H9 (cell line): ENCODE results near the gene FANCL. TPM values are rescaled to one million over a fixed set of nuclear protein-coding genes. Genes with fewer than 3 reads are reported as not detected.

Source experiments
- DNase-seq: peaks from one replicate; pipeline ENCODE4 v3.0.0-alpha.2; 2017
- H2AFZ ChIP-seq: one replicate; pipeline ENCODE4 v1.6.1; 2013; ENCODE audit warnings: mild to moderate bottlenecking, low read length, control low read depth, moderate library complexity
- H2AK5ac ChIP-seq: 2 replicates; pipeline ENCODE4 v1.6.1; 2013; ENCODE audit warnings: low read length, control low read depth, mixed read lengths; ENCODE audit not compliant: insufficient read length
- H2BK120ac ChIP-seq: one replicate; pipeline ENCODE4 v1.6.1; 2013; ENCODE audit warnings: low read depth, mild to moderate bottlenecking, low read length, control low read depth, inconsistent platforms; ENCODE audit not compliant: poor library complexity, severe bottlenecking
- H2BK12ac ChIP-seq: 2 replicates; pipeline ENCODE4 v1.6.1; 2013; ENCODE audit warnings: low read length, control low read depth, mixed read lengths, low read depth; ENCODE audit not compliant: insufficient read length
- H2BK15ac ChIP-seq: 2 replicates; pipeline ENCODE4 v1.6.1; 2013; ENCODE audit warnings: low read depth, low read length, control low read depth
- H2BK20ac ChIP-seq: one replicate; pipeline ENCODE4 v1.6.1; 2013; ENCODE audit warnings: low read depth, mild to moderate bottlenecking, low read length, control low read depth, inconsistent platforms; ENCODE audit not compliant: poor library complexity, severe bottlenecking
- H2BK5ac ChIP-seq: 2 replicates; pipeline ENCODE4 v1.6.1; 2013; ENCODE audit warnings: low read length, control low read depth, mixed read lengths; ENCODE audit not compliant: insufficient read length
- H3K14ac ChIP-seq: 2 replicates; pipeline ENCODE4 v1.6.1; 2013; ENCODE audit warnings: low read length, control low read depth; ENCODE audit not compliant: insufficient read depth
- H3K18ac ChIP-seq: 2 replicates; pipeline ENCODE4 v1.6.1; 2013; ENCODE audit warnings: low read depth, mild to moderate bottlenecking, mixed read lengths, low read length, control low read depth; ENCODE audit not compliant: insufficient read length
- H3K23ac ChIP-seq: 2 replicates; pipeline ENCODE4 v1.6.1; 2013; ENCODE audit warnings: low read length, control low read depth, mixed read lengths, low read depth; ENCODE audit not compliant: insufficient read length
- H3K23me2 ChIP-seq: 2 replicates; pipeline ENCODE4 v1.6.1; 2013; ENCODE audit warnings: low read depth, mild to moderate bottlenecking, mixed read lengths, low read length, control low read depth; ENCODE audit not compliant: insufficient read length, poor library complexity, severe bottlenecking
- H3K27ac ChIP-seq: 2 replicates; pipeline ENCODE4 v1.5.1; 2013; ENCODE audit warnings: low read length, control low read depth, mixed read lengths, low read depth; ENCODE audit not compliant: insufficient read length
- H3K27me3 ChIP-seq: 2 replicates; pipeline ENCODE4 v1.6.1; 2013; ENCODE audit warnings: low read length, control low read depth, inconsistent platforms; ENCODE audit not compliant: insufficient read depth
- H3K4ac ChIP-seq: 2 replicates; pipeline ENCODE4 v1.6.1; 2013; ENCODE audit warnings: low read depth, mild to moderate bottlenecking, control low read depth, inconsistent platforms, low read length, moderate library complexity
- H3K4me1 ChIP-seq: 2 replicates; pipeline ENCODE4 v1.6.1; 2013; ENCODE audit warnings: low read length, control low read depth, inconsistent platforms; ENCODE audit not compliant: insufficient read depth
- H3K4me2 ChIP-seq: 2 replicates; pipeline ENCODE4 v1.6.1; 2013; ENCODE audit warnings: low read length, control low read depth, mixed read lengths; ENCODE audit not compliant: insufficient read length, insufficient read depth
- H3K56ac ChIP-seq: 2 replicates; pipeline ENCODE4 v1.6.1; 2013; ENCODE audit warnings: low read depth, mild to moderate bottlenecking, mixed read lengths, low read length, control low read depth; ENCODE audit not compliant: insufficient read length
- H3K79me1 ChIP-seq: 2 replicates; pipeline ENCODE4 v1.6.1; 2013; ENCODE audit warnings: low read depth, mild to moderate bottlenecking, moderate library complexity, low read length, control low read depth, inconsistent platforms; ENCODE audit not compliant: insufficient read depth, poor library complexity, severe bottlenecking
- H3K79me2 ChIP-seq: 2 replicates; pipeline ENCODE4 v1.6.1; 2013; ENCODE audit warnings: low read length, control low read depth, inconsistent platforms; ENCODE audit not compliant: insufficient read depth
- H3K9ac ChIP-seq: 2 replicates; pipeline ENCODE4 v1.6.1; 2013; ENCODE audit warnings: low read length, control low read depth, mixed read lengths; ENCODE audit not compliant: insufficient read length; ENCODE audit errors: extremely low read depth
- H3K9me3 ChIP-seq: one replicate; pipeline ENCODE4 v1.6.1; 2013; ENCODE audit warnings: low read depth, low read length, inconsistent platforms; ENCODE audit not compliant: control insufficient read depth
- H3T11ph ChIP-seq: one replicate; pipeline ENCODE4 v1.6.1; 2013; ENCODE audit warnings: mild to moderate bottlenecking, low read length, control low read depth, inconsistent platforms
- H4K20me1 ChIP-seq: one replicate; pipeline ENCODE4 v1.6.1; 2013; ENCODE audit not compliant: control insufficient read depth, insufficient read length, insufficient read depth
- H4K5ac ChIP-seq: 2 replicates; pipeline ENCODE4 v1.6.1; 2013; ENCODE audit warnings: low read depth, mild to moderate bottlenecking, mixed read lengths, low read length, control low read depth; ENCODE audit not compliant: insufficient read length
- H4K8ac ChIP-seq: replicated peaks from 2 replicates; pipeline ENCODE4 v1.6.1; 2013; ENCODE audit warnings: low read length, control low read depth, mixed read lengths, low read depth; ENCODE audit not compliant: insufficient read length
- H4K91ac ChIP-seq: 2 replicates; pipeline ENCODE4 v1.6.1; 2013; ENCODE audit warnings: low read depth, mild to moderate bottlenecking, moderate library complexity, mixed read lengths, low read length, control low read depth; ENCODE audit not compliant: insufficient read length
- H3K27ac Mint-ChIP-seq, 3 experiments: 2 replicates in 2 of 3; 3 replicates in 1 of 3; pipeline ENCODE4 v1.8.0; 2020 to 2021; ENCODE audit warnings: mixed read lengths in 3 of 3, mild to moderate bottlenecking in 1 of 3, moderate library complexity in 1 of 3
- H3K27me3 Mint-ChIP-seq: 2 replicates; pipeline ENCODE4 v1.8.0; 2021; ENCODE audit warnings: low read depth, mild to moderate bottlenecking, moderate library complexity, mixed read lengths
- H3K36me3 Mint-ChIP-seq, 3 experiments: 2 replicates in 2 of 3; 3 replicates in 1 of 3; pipeline ENCODE4 v1.8.0; 2020 to 2021; ENCODE audit warnings: low read depth in 3 of 3, mixed read lengths in 3 of 3; ENCODE audit not compliant: insufficient read depth in 1 of 3
- H3K4me1 Mint-ChIP-seq, 2 experiments: 2 replicates each; pipeline ENCODE4 v1.8.0; 2020; ENCODE audit warnings: mixed read lengths in 2 of 2
- H3K4me3 Mint-ChIP-seq, 2 experiments: 2 replicates in 1 of 2; 3 replicates in 1 of 2; pipeline ENCODE4 v1.8.0; 2020 to 2021; ENCODE audit warnings: mild to moderate bottlenecking in 2 of 2, mixed read lengths in 2 of 2, moderate library complexity in 1 of 2
- H3K9me3 Mint-ChIP-seq, 2 experiments: 2 replicates in 1 of 2; 3 replicates in 1 of 2; pipeline ENCODE4 v1.8.0; 2020; ENCODE audit warnings: mild to moderate bottlenecking in 2 of 2, mixed read lengths in 2 of 2, moderate library complexity in 1 of 2
- WGBS: extraction: QIAGEN DNeasy Blood & Tissue Kit; methylation state at CpG from one replicate; pipeline ENCODE4 v1.1.7; 2013; ENCODE audit warnings: missing lambda C conversion rate, low lambda C conversion rate, mixed read lengths; ENCODE audit not compliant: insufficient read length; ENCODE audit errors: extremely low coverage; 5-methylcytosine and 5-hydroxymethylcytosine counted together
- long read RNA-seq: library from polyadenylated mRNA; unstranded; transcript quantifications from one replicate; pipeline ENCODE4 v2.0.0, GENCODE V29; 2020
- total RNA-seq: library from RNA; stranded (reverse); gene quantifications from 2 replicates; pipeline ENCODE4 v1.2.1, GENCODE V29; 2021
- TF ChIP-seq, protein P1 (sequence below): fragments of 200-600 bp; sonication (generic); conservative IDR thresholded peaks from 3 replicates; pipeline ENCODE4 v1.8.0; 2021; ENCODE audit warnings: antibody characterized with exemption, mild to moderate bottlenecking

FANCL gene
- total RNA-seq: 41.1 and 41.5 TPM in 2 replicates
- long read RNA-seq, transcript FANCL-201 (14 exons, 1,683 nt): major isoform, 154 of 282 reads
- long read RNA-seq, transcript FANCL-202 (14 exons, 1,698 nt): minor isoform, 30 of 282 reads
- long read RNA-seq, partial matches to known transcripts: 20 of 282 reads
- long read RNA-seq, other reads (novel, unspliced or antisense): 72 of 282 reads

DNA sequence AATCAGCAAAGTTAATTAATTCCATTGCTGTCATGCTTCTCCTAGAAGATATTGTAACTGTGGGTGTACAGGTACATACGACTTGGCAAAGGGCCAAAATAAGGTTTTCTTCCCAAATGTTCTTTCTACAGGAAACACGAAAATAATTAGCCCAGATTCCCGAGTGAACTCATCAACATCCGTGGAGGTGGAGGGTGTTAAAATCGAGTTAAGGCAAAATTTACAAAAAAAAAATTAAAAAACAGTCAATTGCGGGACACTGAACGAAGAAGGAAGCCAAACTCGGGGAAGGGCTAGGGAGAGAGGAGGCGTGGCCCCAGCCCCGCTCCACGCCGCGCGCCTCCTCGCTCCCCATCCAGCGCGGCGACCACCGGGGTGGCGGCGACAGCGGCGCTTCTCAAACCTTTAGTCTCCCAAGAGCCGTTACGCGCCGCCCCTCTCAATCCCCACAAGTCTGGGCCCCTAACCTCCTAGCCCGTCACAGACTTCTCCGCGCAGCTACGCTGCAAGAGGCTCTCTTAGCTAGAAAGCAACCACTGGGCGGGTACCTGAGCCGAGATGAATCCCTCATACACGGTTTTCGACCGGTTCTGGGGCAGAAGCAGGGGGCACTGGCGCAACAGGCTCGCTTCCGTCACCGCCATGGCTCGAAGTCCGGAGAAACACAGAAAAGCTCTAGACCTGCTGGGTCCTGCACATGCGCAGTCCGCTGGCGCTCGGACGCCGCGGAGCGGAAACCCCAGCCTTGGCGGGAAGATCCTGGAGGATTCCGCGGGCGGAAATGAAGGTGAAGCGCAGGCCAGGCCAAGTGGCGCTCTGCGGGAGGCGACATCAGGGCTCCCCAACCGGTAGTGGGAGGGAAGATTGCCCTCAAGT lies at the start of gene FANCL:
TSS of gene FANCL (minus strand) at position 656 of the 876 bp plus-strand sequence. CDS start at position 644, 12 bp downstream.
- Histone ChIP-seq H3K23me2 (peaks cover 7% of the 10 kb centered on the region), H2BK120ac (no peak within 1 kb of the TSS), H3K9ac (peak within 1 kb of the TSS; percentile 96), H3K14ac (peak within 1 kb of the TSS; percentile 99), H4K8ac (no peak within 1 kb of the TSS), H2BK20ac (no peak within 1 kb of the TSS), H3K9me3 (no peaks in the 10 kb centered on the region), H3K18ac (peak within 1 kb of the TSS; percentile 97), H2AFZ (peak within 1 kb of the TSS; percentile 89), H2BK12ac (no peak within 1 kb of the TSS), H4K20me1 (no peaks in the 10 kb centered on the region), H3K79me1 (no peaks in the 10 kb centered on the region), H3K23ac (no peak within 1 kb of the TSS), H2BK5ac (peak within 1 kb of the TSS; percentile 14), H2AK5ac (no peak within 1 kb of the TSS), H3T11ph (no peak within 1 kb of the TSS), H2BK15ac (no peak within 1 kb of the TSS; the same call in 1 of the 2 replicates), H3K27me3 (no peaks in the 10 kb centered on the region), H3K4me1 (peaks cover 3% of the 10 kb centered on the region; the same call in 1 of the 2 replicates), H3K27ac (peak within 1 kb of the TSS; percentile 80), H3K79me2 (peaks cover 19% of the 10 kb centered on the region; the same call in 1 of the 2 replicates), H4K91ac (no peak within 1 kb of the TSS), H3K4me2 (peak within 1 kb of the TSS; percentile 96), H4K5ac (no peak within 1 kb of the TSS), H3K56ac (no peak within 1 kb of the TSS), H3K4ac (no peak within 1 kb of the TSS; the same call in 1 of the 2 replicates)
- Mint-ChIP-seq H3K36me3 (peaks cover 0 to 6% (median 3%) of the 10 kb centered on the region in 3 experiments; a peak in 5 of 7 replicates), H3K27ac (peak within 1 kb of the TSS; percentile 98 to 99 (median 99)), H3K4me1 (peaks cover 46 to 49% of the 10 kb centered on the region in 2 experiments), H3K4me3 (peak within 1 kb of the TSS; percentile 91 to 96), H3K27me3 (no peaks in the 10 kb centered on the region), H3K9me3 (peaks cover 2 to 4% of the 10 kb centered on the region in 2 experiments; a peak in 4 of 5 replicates)
- no CpG with 5 or more reads among the region's 59 CpGs for WGBS
- peak; percentile 95 for DNase-seq
- TF ChIP-seq, protein P1, sequence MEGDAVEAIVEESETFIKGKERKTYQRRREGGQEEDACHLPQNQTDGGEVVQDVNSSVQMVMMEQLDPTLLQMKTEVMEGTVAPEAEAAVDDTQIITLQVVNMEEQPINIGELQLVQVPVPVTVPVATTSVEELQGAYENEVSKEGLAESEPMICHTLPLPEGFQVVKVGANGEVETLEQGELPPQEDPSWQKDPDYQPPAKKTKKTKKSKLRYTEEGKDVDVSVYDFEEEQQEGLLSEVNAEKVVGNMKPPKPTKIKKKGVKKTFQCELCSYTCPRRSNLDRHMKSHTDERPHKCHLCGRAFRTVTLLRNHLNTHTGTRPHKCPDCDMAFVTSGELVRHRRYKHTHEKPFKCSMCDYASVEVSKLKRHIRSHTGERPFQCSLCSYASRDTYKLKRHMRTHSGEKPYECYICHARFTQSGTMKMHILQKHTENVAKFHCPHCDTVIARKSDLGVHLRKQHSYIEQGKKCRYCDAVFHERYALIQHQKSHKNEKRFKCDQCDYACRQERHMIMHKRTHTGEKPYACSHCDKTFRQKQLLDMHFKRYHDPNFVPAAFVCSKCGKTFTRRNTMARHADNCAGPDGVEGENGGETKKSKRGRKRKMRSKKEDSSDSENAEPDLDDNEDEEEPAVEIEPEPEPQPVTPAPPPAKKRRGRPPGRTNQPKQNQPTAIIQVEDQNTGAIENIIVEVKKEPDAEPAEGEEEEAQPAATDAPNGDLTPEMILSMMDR: no peak
